ENCODE results near the gene NHS.

Gene NHS

DNA sequence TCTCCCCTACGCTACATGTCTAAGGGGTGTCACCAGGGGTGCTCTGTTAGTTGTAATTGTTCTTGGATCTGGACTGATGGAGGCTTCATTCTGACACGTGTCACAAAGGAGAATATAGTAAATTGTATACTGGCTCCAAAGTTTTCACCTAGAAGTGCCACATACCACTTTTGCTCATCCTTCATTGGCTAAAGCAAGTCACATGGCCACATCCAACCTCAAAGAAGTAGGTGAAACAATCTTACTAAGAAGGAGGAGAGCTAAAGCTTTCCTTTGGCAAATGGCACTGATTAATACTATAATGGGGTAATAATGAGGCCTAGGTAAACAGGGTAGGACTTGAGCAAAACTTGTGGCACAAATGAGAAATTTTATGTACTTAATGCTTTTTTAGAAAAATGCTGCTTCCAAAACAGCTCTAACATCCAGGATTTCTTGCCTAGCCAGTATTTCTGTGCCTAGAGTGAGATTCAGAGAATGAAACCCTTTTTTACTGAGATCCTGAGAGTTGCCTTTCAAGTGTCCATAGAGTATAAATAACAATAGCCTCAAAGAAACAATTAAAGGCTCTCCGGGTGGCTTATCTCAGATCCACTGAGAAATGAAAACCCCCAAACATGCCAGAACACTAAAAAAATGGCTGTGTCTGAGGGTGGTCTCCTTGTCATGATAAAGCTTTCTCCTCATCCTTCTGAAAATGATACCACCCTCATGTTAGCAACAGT, 34.7 kb downstream of the NHS start:
- Histone ChIP-seq H3K27me3 (ENCODE audit: control insufficient read depth, insufficient read depth, low read length) (no peaks in the 10 kb centered on the region), H3K36me3 (ENCODE audit: control insufficient read depth, insufficient read depth, low read length) (no peaks in the 10 kb centered on the region), H3K9ac (ENCODE audit: low read length) (no peak overlapping the region), H3K4me3 (ENCODE audit: low read length) (no peak overlapping the region), H3K4me1 (ENCODE audit: control insufficient read depth, insufficient read depth, low read length) (peaks cover 16% of the 10 kb centered on the region), H3K9me3 (ENCODE audit: control insufficient read depth, low read length) (no peaks in the 10 kb centered on the region)

DNA sequence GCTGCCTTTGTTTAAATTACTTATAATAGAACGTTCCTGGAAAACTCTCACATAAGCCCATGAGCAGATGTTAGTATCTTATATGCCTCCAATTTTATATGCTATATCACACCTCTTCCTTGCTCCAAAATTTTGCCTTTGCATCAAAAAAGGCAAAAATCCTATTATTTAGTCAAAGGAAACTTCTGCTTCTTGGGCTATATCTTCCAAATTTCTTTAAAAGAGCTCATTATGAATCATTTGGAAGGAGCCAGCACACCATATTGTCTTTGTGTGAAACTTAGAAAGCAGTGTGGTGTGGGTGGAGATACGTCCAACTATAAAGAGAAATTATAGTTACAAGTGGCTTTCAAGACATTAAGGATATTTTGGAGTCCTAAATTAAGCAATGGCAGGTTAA, 35.7 kb downstream of the NHS start:
- no peak overlapping the region for H3K4me3 ChIP-seq (ENCODE audit: low read length)
- H3K27me3 ChIP-seq (ENCODE audit: control insufficient read depth, insufficient read depth, low read length): no peaks in the 10 kb centered on the region
- no peak overlapping the region for H3K9ac ChIP-seq (ENCODE audit: low read length)
- H3K9me3 ChIP-seq (ENCODE audit: control insufficient read depth, low read length): no peaks in the 10 kb centered on the region
- H3K4me1 ChIP-seq (ENCODE audit: control insufficient read depth, insufficient read depth, low read length): peaks cover 22% of the 10 kb centered on the region
- H3K36me3 ChIP-seq (ENCODE audit: control insufficient read depth, insufficient read depth, low read length): no peaks in the 10 kb centered on the region

DNA sequence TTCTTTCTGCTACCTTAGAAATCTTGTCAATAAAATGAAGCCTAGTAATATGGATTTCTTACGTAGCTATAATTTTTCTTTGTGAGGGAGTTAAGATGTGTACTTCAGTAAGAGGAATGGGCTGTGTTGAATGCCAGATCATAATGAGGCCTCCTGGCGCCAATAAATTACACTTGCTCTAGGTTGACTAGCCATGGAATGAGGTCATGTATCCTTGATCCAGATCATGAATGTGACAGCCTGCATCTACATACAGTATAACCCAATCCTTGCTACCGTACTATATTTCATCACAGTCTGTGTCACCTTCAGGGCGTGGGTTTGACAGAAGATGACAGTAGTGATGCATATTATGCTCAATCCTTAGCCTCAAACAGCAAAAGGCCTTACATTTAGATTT, 36.2 kb downstream of the NHS start:
- Histone ChIP-seq H3K9ac (ENCODE audit: low read length) (no peak overlapping the region), H3K4me3 (ENCODE audit: low read length) (no peak overlapping the region), H3K4me1 (ENCODE audit: control insufficient read depth, insufficient read depth, low read length) (peaks cover 22% of the 10 kb centered on the region), H3K27me3 (ENCODE audit: control insufficient read depth, insufficient read depth, low read length) (no peaks in the 10 kb centered on the region), H3K36me3 (ENCODE audit: control insufficient read depth, insufficient read depth, low read length) (no peaks in the 10 kb centered on the region), H3K9me3 (ENCODE audit: control insufficient read depth, low read length) (no peaks in the 10 kb centered on the region)

DNA sequence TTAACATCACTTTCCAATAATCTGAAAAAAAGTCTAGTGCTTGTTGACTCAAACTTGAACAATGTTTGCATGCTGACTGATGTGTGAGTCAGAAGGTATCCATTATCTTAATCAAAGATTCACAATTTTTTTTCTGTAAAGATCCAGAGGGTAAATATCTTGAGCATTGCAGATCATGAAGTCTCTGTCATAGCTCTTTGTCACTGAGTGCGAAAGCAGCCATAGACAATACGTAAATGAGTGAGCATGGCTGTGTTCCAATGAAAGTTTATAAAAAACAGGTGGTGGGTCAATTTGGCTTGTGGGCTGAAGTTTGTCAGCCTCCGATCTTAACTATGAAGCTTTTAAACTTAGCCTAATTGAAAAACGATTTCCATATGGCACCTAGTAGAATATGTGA, 37.7 kb downstream of the NHS start:
- Histone ChIP-seq H3K9me3 (ENCODE audit: control insufficient read depth, low read length) (no peaks in the 10 kb centered on the region), H3K4me3 (ENCODE audit: low read length) (no peak overlapping the region), H3K27me3 (ENCODE audit: control insufficient read depth, insufficient read depth, low read length) (no peaks in the 10 kb centered on the region), H3K36me3 (ENCODE audit: control insufficient read depth, insufficient read depth, low read length) (no peaks in the 10 kb centered on the region), H3K9ac (ENCODE audit: low read length) (no peak overlapping the region), H3K4me1 (ENCODE audit: control insufficient read depth, insufficient read depth, low read length) (peaks cover 22% of the 10 kb centered on the region)

DNA sequence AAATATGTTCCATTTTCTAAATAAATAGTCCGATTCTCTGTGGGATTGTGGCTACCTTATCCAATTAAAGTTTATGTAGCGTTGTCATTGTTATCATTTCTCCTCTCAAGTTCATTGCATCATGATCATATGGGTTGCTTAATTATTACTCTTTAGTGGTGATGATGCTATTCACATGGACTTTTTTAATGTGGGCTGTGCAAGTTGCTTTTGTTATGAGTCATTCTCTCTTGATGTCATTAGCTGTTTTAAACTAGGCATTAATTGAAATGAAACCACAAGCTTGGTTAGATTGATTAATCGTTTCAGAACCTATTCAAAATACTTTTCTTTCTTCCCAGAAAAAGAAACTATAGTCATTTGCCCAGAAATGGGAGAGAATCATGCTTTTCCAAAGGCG, 38.2 kb downstream of the NHS start:
- Histone ChIP-seq H3K36me3 (ENCODE audit: control insufficient read depth, insufficient read depth, low read length) (no peaks in the 10 kb centered on the region), H3K9me3 (ENCODE audit: control insufficient read depth, low read length) (no peaks in the 10 kb centered on the region), H3K9ac (ENCODE audit: low read length) (no peak overlapping the region), H3K4me1 (ENCODE audit: control insufficient read depth, insufficient read depth, low read length) (peaks cover 22% of the 10 kb centered on the region), H3K27me3 (ENCODE audit: control insufficient read depth, insufficient read depth, low read length) (no peaks in the 10 kb centered on the region), H3K4me3 (ENCODE audit: low read length) (no peak overlapping the region)

DNA sequence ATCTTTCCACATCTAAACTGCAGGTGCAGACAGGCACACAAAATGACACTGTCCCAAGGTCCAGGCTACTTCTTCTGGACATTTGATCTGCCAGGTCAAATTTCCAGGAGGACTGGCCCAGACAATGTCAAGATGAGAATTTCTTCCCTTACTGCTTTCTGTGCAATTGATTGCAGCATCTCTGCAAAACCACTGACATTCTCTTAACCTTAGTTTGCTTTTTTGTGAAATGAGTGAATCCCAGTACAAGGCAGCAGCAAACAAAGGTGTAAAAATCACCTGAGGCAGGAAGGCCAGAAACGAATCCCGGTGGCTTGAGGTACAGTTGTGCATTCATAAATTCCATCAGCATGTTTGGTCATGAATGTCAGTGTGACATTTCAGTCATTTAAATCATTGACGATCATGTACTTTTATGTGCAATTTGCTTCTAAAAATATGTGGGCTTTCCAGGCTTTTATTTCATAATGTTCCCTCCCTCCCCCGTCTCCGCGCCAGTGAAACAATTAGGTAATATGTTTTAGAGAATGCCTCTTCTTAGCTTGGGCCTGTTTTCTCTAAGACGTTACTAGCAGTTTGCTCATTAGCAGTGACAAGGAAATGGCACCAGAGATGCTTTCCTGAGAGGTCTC, 39.1 kb downstream of the NHS start:
- Histone ChIP-seq H3K27me3 (ENCODE audit: control insufficient read depth, insufficient read depth, low read length) (no peaks in the 10 kb centered on the region), H3K9ac (ENCODE audit: low read length) (no peak overlapping the region), H3K4me3 (ENCODE audit: low read length) (no peak overlapping the region), H3K9me3 (ENCODE audit: control insufficient read depth, low read length) (no peaks in the 10 kb centered on the region), H3K36me3 (ENCODE audit: control insufficient read depth, insufficient read depth, low read length) (no peaks in the 10 kb centered on the region), H3K4me1 (ENCODE audit: control insufficient read depth, insufficient read depth, low read length) (peaks cover 22% of the 10 kb centered on the region)

DNA sequence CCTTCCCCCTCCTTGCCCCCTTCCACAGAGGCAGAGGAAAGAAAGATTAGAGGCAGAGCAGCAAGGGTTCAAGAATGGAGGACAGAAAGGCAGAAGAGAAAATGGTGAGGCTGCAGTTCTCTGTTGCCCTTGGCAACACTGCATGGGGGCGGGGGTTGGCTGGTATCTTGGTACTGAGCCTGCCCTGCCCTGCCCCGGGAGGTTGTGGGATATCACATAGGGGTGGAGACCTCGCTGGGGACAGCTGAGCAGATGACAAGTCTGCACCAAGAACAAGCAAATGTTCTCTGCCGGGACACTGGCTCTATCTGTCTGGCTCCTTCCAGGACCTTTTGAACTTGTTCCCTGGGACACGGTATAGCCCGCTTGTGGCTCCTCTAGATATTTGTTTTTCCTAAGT, 39.8 kb downstream of the NHS start:
- Histone ChIP-seq H3K9ac (ENCODE audit: low read length) (no peak overlapping the region), H3K36me3 (ENCODE audit: control insufficient read depth, insufficient read depth, low read length) (no peaks in the 10 kb centered on the region), H3K27me3 (ENCODE audit: control insufficient read depth, insufficient read depth, low read length) (no peaks in the 10 kb centered on the region), H3K4me3 (ENCODE audit: low read length) (no peak overlapping the region), H3K4me1 (ENCODE audit: control insufficient read depth, insufficient read depth, low read length) (peaks cover 22% of the 10 kb centered on the region), H3K9me3 (ENCODE audit: control insufficient read depth, low read length) (no peaks in the 10 kb centered on the region)

DNA sequence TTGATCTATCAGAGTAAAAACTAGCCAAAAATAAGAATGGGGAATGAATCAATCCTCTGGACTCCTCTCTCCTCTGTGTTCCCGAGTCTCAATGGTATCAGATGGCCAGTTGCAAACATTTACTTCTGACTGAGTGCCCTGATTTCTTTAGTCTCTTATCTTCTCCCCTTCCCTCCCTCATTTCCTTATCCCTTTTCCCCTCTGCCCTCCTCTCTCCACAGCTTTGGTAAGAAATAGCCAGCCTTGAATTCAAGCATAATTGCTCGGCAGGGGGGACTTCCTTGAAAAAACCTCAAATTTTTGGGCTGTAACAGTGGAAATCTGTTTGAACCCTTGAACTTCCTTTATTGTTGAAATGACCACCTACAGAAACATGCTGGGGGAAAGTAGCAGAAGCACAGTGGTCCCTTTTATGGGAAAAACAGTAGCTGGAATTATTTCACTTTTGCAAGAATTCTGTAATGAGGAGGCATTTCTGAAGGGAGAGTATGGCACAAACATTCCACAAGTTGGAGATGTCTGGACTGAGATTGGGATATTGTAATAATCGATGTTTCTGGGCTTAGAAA, 40.3 kb downstream of the NHS start:
- Histone ChIP-seq H3K36me3 (ENCODE audit: control insufficient read depth, insufficient read depth, low read length) (no peaks in the 10 kb centered on the region), H3K9ac (ENCODE audit: low read length) (no peak overlapping the region), H3K9me3 (ENCODE audit: control insufficient read depth, low read length) (no peaks in the 10 kb centered on the region), H3K27me3 (ENCODE audit: control insufficient read depth, insufficient read depth, low read length) (no peaks in the 10 kb centered on the region), H3K4me3 (ENCODE audit: low read length) (no peak overlapping the region), H3K4me1 (ENCODE audit: control insufficient read depth, insufficient read depth, low read length) (peaks cover 22% of the 10 kb centered on the region)

DNA sequence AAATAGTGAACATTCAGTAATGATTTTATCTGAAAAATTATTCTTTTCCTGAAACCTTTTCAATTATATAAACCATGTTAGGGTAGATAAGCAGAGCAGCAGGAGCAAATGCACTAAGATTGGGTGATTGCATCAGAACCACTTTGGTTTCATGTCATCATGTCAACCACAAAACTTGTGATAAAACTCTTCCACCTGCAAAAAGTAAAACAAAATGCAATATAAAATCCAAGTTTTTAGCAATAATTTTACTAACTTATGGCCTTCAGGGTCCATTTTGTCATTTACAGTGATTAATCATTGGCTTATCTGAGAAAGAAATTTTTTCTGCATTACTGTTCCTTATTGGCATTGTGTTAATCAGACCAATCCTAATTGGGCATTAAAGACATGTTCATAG, 42.4 kb downstream of the NHS start:
- Histone ChIP-seq H3K27me3 (ENCODE audit: control insufficient read depth, insufficient read depth, low read length) (no peaks in the 10 kb centered on the region), H3K4me3 (ENCODE audit: low read length) (no peak overlapping the region), H3K4me1 (ENCODE audit: control insufficient read depth, insufficient read depth, low read length) (peaks cover 22% of the 10 kb centered on the region), H3K36me3 (ENCODE audit: control insufficient read depth, insufficient read depth, low read length) (no peaks in the 10 kb centered on the region), H3K9me3 (ENCODE audit: control insufficient read depth, low read length) (no peaks in the 10 kb centered on the region), H3K9ac (ENCODE audit: low read length) (no peak overlapping the region)

DNA sequence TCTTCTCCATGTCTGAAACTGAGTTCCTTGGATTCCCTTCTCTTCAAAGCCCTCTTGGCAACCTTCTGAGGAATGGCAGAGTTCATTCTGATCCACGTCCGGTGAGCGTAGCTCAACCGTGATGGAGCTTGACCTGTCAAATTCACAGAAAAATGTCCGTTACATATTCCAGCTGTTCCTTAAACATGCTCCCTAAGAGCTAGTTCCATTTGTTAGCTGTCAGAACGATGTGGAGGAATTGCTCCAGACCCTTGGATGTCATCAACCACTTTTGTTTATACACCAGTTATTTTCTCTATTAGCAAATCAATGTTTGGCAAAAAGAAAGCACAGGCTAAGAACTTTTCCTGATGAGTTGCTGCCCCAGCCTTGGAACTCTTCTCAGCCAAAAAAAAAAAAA, 50.1 kb downstream of the NHS start:
- no peaks in the 10 kb centered on the region for H3K4me1 ChIP-seq (ENCODE audit: control insufficient read depth, insufficient read depth, low read length)
- no peaks in the 10 kb centered on the region for H3K36me3 ChIP-seq (ENCODE audit: control insufficient read depth, insufficient read depth, low read length)
- no peak overlapping the region for H3K9ac ChIP-seq (ENCODE audit: low read length)
- no peaks in the 10 kb centered on the region for H3K9me3 ChIP-seq (ENCODE audit: control insufficient read depth, low read length)
- no peak overlapping the region for H3K4me3 ChIP-seq (ENCODE audit: low read length)
- H3K27me3 ChIP-seq (ENCODE audit: control insufficient read depth, insufficient read depth, low read length): no peaks in the 10 kb centered on the region

DNA sequence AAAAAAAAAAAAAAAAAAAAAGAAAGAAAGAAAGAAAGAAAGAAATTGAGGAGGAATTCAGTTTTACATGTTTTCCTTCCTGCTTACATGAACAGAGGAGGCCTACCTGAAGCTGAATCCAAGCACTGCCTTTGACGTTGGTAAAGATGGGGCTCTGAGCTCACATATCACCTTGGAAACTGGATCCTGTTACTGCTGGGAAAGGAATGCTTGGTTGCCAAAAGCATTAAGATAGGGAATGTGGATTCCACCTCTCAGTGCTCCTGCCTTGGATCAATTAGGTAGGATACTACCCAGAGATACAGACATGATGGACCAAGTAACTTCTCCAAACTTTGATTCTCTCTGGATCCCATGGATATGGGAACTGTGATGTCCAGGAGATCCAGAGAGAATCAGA, 50.6 kb downstream of the NHS start:
- no peak overlapping the region for H3K9ac ChIP-seq (ENCODE audit: low read length)
- no peaks in the 10 kb centered on the region for H3K4me1 ChIP-seq (ENCODE audit: control insufficient read depth, insufficient read depth, low read length)
- H3K9me3 ChIP-seq (ENCODE audit: control insufficient read depth, low read length): no peaks in the 10 kb centered on the region
- no peak overlapping the region for H3K4me3 ChIP-seq (ENCODE audit: low read length)
- no peaks in the 10 kb centered on the region for H3K27me3 ChIP-seq (ENCODE audit: control insufficient read depth, insufficient read depth, low read length)
- H3K36me3 ChIP-seq (ENCODE audit: control insufficient read depth, insufficient read depth, low read length): no peaks in the 10 kb centered on the region

DNA sequence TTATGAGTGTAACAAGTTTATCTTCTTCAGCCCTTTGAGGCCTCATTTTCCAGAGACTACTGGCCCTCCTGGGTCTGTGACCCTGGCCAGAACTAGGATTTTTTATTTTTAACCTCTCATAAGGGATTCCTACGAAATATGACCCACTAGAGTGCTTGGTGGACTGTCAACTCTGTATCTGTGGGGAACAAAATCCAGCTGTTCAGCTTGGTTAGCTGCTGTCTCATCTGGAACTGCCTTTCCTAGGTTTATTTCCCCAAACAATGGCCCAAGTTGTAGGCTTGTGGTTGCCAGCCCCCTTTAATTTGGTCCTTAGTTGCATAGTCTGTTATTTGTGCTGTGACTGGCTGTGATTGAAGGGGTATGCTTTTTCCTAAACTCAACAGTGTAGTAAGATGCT, 56.2 kb downstream of the NHS start:
- no peak overlapping the region for H3K4me3 ChIP-seq (ENCODE audit: low read length)
- peaks cover 10% of the 10 kb centered on the region for H3K4me1 ChIP-seq (ENCODE audit: control insufficient read depth, insufficient read depth, low read length)
- no peaks in the 10 kb centered on the region for H3K27me3 ChIP-seq (ENCODE audit: control insufficient read depth, insufficient read depth, low read length)
- no peaks in the 10 kb centered on the region for H3K9me3 ChIP-seq (ENCODE audit: control insufficient read depth, low read length)
- no peaks in the 10 kb centered on the region for H3K36me3 ChIP-seq (ENCODE audit: control insufficient read depth, insufficient read depth, low read length)
- H3K9ac ChIP-seq (ENCODE audit: low read length): no peak overlapping the region
